SK-N-DZ (cell line): ENCODE measurements around the gene CANT1.

Source experiments
- DNase-seq: peaks from one replicate; pipeline ENCODE4 v3.0.0-alpha.2; 2015; ENCODE audit warnings: low spot score

CANT1 gene

GRCh38 chr17:78995761-78996451 lies 13.7 kb downstream of the CANT1 start:
- no peak for DNase-seq

GRCh38 chr17:78995022-78995760 lies 14.4 kb downstream of the CANT1 start:
- DNase-seq: no peak

- no peak for DNase-seq
Measured at GRCh38 chr17:78993981-78994671, 15.4 kb downstream of the CANT1 start.

- no peak for DNase-seq
Measured at GRCh38 chr17:78993241-78993956, 16.2 kb downstream of the CANT1 start.

- no peak for DNase-seq
Measured at GRCh38 chr17:78992542-78993212, 16.9 kb downstream of the CANT1 start.

- no peak for DNase-seq
Measured at GRCh38 chr17:78991906-78992532, 17.5 kb downstream of the CANT1 start.

- DNase-seq: no peak
Measured at GRCh38 chr17:78991017-78991738, 18.4 kb downstream of the CANT1 start.

GRCh38 chr17:78990349-78991016 lies 19.1 kb downstream of the CANT1 start:
- DNase-seq: no peak

- DNase-seq: no peak
Measured at GRCh38 chr17:78988152-78988551, 21.4 kb downstream of the CANT1 start.

- no peak for DNase-seq
Measured at GRCh38 chr17:78986649-78987328, 22.8 kb downstream of the CANT1 start.

- no peak for DNase-seq
Measured at GRCh38 chr17:78986048-78986648, 23.4 kb downstream of the CANT1 start.

GRCh38 chr17:78985395-78985794 lies 24.2 kb downstream of the CANT1 start:
- no peak for DNase-seq

- DNase-seq: no peak
Measured at GRCh38 chr17:78981010-78981888, 28.3 kb downstream of the CANT1 start.

GRCh38 chr17:78980624-78980972 lies 29.0 kb downstream of the CANT1 start:
- DNase-seq: no peak

- DNase-seq: peak; percentile 81
Measured at GRCh38 chr17:78979780-78980623, 29.6 kb downstream of the CANT1 start, which contains the start of gene LGALS3BP. TSS of gene LGALS3BP (minus strand) at chr17:78979923. CDS start at chr17:78977191, 2,732 bp downstream.
